Activated CD4-positive, alpha-beta T cell treated with anti-CD3 and anti-CD28 coated beads, Interleukin-2, amount 50 U/mL, for 1 hour (primary cell): ENCODE results near the gene ITGB2.
A peak's percentile ranks its signal among the peaks of the same experiment; 100 is the strongest.

Source experiments
- DNase-seq: peaks from one replicate; pipeline ENCODE4 v3.0.0-alpha.2; 2020

ITGB2 gene

GRCh38 chr21:44920694-44921604 lies at the start of gene ITGB2:
TSS of gene ITGB2 (minus strand) at chr21:44920899. CDS start at chr21:44910782, 10,117 bp downstream.
- DNase-seq: peak; percentile 36

GRCh38 chr21:44969931-44970755 lies 49.4 kb upstream of the ITGB2 start:
- DNase-seq: no peak

- no peak for DNase-seq
Observed at GRCh38 chr21:44969066-44969670, 48.5 kb upstream of the ITGB2 start.

- DNase-seq: no peak
Observed at GRCh38 chr21:44967082-44968047, 46.7 kb upstream of the ITGB2 start.

GRCh38 chr21:44966135-44967081 lies 45.7 kb upstream of the ITGB2 start:
- no peak for DNase-seq

GRCh38 chr21:44965251-44966022 lies 44.7 kb upstream of the ITGB2 start:
- no peak for DNase-seq

- no peak for DNase-seq
Observed at GRCh38 chr21:44964381-44964780, 43.7 kb upstream of the ITGB2 start.

- no peak for DNase-seq
Observed at GRCh38 chr21:44962403-44962966, 41.8 kb upstream of the ITGB2 start.

- DNase-seq: no peak
Observed at GRCh38 chr21:44960141-44961092, 39.7 kb upstream of the ITGB2 start.

- DNase-seq: no peak
Observed at GRCh38 chr21:44959376-44960091, 38.8 kb upstream of the ITGB2 start.

GRCh38 chr21:44958471-44959191 lies 37.9 kb upstream of the ITGB2 start:
- no peak for DNase-seq

GRCh38 chr21:44957901-44958451 lies 37.3 kb upstream of the ITGB2 start:
- DNase-seq: no peak

GRCh38 chr21:44957047-44957831 lies 36.5 kb upstream of the ITGB2 start:
- no peak for DNase-seq

- no peak for DNase-seq
Observed at GRCh38 chr21:44956356-44957046, 35.8 kb upstream of the ITGB2 start.

GRCh38 chr21:44955798-44956175 lies 35.1 kb upstream of the ITGB2 start:
- DNase-seq: no peak
